ENCODE measurements around the gene SAMD14. TPM values are rescaled to one million over a fixed set of nuclear protein-coding genes. Genes with fewer than 3 reads are reported as not detected.
A peak's percentile ranks its signal among the peaks of the same experiment; 100 is the strongest.

Gene SAMD14
- total RNA-seq, 2 experiments from 2014 or later, result 0.35 to 1.1 TPM

GRCh38 chr17:50098583-50098982, 31.4 kb downstream of the SAMD14 start:
- Mint-ChIP-seq H3K4me1 (peaks cover 31% of the 10 kb centered on the region), H3K9me3 (ENCODE audit: low read depth) (no peaks in the 10 kb centered on the region), H3K27me3 (no peaks in the 10 kb centered on the region), H3K4me3 (no peak overlapping the region), H3K27ac (no peak overlapping the region), H3K36me3 (no peaks in the 10 kb centered on the region)
- ATAC-seq (no peak), DNase-seq (no peak)
- CTCF ChIA-PET, result interaction anchor here (0.9 to 6.7 kb wide), 4 partner anchors 11 to 102 kb away, joined by 3 to 35 read pairs (median 4); no protein-coding TSS in a partner anchor

DNA sequence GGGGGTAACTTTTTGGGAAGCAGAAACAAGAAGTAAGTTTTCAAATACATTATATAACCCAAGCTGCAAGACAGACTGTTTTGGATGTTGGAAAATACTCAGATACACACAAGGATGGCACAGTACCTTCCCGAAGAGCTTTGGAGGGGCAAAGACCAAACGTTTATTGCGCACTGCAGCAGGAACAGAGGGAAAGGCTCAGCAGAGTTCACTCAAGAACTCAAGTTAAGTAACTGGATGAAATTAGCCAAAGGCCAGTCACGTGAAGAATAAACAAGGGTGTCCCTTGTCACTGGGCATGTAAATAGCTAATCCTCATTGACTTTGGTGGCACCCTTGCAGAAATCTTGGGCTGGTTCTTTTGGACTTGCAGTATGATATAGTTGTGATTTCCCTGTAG, 32.0 kb downstream of the SAMD14 start:
- H3K9me3 Mint-ChIP-seq (ENCODE audit: low read depth), result no peaks in the 10 kb centered on the region
- peaks cover 31% of the 10 kb centered on the region for H3K4me1 Mint-ChIP-seq
- CTCF ChIA-PET, result interaction anchor here (0.9 to 6.7 kb wide), 5 partner anchors 10 to 104 kb away, joined by 3 to 35 read pairs (median 3); no protein-coding TSS in a partner anchor
- H3K4me3 Mint-ChIP-seq, result no peak overlapping the region
- no peak overlapping the region for H3K27ac Mint-ChIP-seq
- ATAC-seq, result no peak
- H3K27me3 Mint-ChIP-seq, result no peaks in the 10 kb centered on the region
- H3K36me3 Mint-ChIP-seq, result no peaks in the 10 kb centered on the region
- no peak for DNase-seq

GRCh38 chr17:50097455-50097854, 32.5 kb downstream of the SAMD14 start:
- CTCF ChIA-PET, result interaction anchor here (1.1 to 6.7 kb wide), 6 partner anchors 10 to 105 kb away, joined by 3 to 35 read pairs (median 4); partner anchors contain the start of gene ITGA3
- H3K27ac Mint-ChIP-seq, result no peak overlapping the region
- DNase-seq (no peak), ATAC-seq (no peak)
- peaks cover 31% of the 10 kb centered on the region for H3K4me1 Mint-ChIP-seq
- no peaks in the 10 kb centered on the region for H3K27me3 Mint-ChIP-seq
- no peaks in the 10 kb centered on the region for H3K36me3 Mint-ChIP-seq
- H3K9me3 Mint-ChIP-seq (ENCODE audit: low read depth), result no peaks in the 10 kb centered on the region
- H3K4me3 Mint-ChIP-seq, result no peak overlapping the region

DNA sequence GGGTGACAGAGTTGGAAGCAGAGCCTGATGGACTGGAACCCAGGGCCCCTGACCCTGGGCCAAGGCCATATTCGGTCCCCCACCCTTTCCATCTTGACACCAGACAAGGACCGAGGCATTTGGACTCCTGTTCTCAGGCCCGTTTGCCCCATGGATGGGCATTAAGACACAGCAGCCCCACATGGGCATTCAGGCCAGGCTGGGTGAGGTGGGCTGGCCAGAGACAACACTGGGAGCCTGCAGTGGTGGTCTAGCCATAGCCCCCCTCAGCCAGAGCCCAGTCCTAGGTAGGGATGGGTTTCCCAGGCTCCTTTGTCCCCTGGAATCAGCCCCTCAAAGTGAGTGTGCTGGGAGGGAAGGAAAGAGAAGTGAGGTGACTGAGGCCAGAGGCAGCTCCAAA, 33.2 kb downstream of the SAMD14 start:
- no peak overlapping the region for H3K4me3 Mint-ChIP-seq
- no peak for DNase-seq
- H3K27ac Mint-ChIP-seq, result peak overlapping the region; percentile 34
- no peak for ATAC-seq
- CTCF ChIA-PET, result interaction anchor here (1.1 to 6.7 kb wide), 4 partner anchors 9 to 43 kb away, joined by 3 to 35 read pairs (median 4); partner anchors contain the start of gene ITGA3
- H3K27me3 Mint-ChIP-seq, result no peaks in the 10 kb centered on the region
- peaks cover 31% of the 10 kb centered on the region for H3K4me1 Mint-ChIP-seq
- no peaks in the 10 kb centered on the region for H3K36me3 Mint-ChIP-seq
- H3K9me3 Mint-ChIP-seq (ENCODE audit: low read depth), result no peaks in the 10 kb centered on the region

DNA sequence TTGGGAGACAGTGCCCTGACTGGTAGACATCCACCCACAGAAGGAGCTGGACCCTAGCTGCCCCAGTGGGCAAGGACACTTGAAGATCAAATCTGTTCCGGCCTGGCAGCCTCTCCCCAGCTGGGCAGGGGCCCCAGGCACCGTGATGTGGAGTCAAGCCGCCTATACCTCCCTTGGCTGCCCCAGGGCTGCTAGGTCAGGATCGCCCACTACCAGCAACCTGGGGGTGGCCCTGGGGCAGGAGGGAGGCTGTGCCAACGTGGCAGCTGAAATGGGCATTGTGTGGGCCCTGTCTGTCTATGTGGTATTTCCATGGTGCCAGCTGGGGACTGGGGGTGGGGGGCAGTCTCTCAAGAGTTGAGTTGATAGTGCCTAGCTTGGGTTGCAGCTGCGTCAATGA, 33.9 kb downstream of the SAMD14 start:
- Mint-ChIP-seq H3K27ac (no peak overlapping the region), H3K27me3 (no peaks in the 10 kb centered on the region), H3K4me1 (peaks cover 31% of the 10 kb centered on the region), H3K9me3 (ENCODE audit: low read depth) (no peaks in the 10 kb centered on the region), H3K4me3 (peak overlapping the region; percentile 96), H3K36me3 (no peaks in the 10 kb centered on the region)
- DNase-seq (no peak), ATAC-seq (no peak)
- CTCF ChIA-PET, result interaction anchor here (0.7 to 6.7 kb wide), 8 partner anchors 9 to 104 kb away, joined by 3 to 35 read pairs (median 10); partner anchors contain the start of genes ITGA3 and PPP1R9B

DNA sequence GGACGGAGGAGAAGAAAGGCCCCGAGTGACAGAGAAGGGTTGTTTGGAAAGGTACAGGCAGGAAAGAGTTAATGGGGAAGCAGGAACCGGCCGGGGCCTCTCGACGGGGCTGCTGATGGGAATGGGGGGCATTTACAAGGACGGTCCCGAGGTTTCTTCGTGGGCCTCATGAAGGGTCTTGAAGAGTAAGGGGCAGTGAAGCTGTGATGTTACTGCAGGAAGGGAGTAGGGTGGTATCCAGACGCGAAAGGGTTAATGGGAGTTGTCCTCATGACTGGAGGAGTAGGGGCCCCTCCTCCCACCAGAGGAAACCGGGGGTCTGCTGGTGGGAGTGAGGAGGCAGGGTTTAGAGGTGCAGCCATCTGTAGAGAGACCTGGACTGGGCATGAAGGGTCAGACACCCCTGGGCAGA, 34.3 kb downstream of the SAMD14 start:
- DNase-seq, result no peak
- peak overlapping the region; percentile 96 for H3K4me3 Mint-ChIP-seq

GRCh38 chr17:50094753-50095619, 35.0 kb downstream of the SAMD14 start, which contains the start of gene PDK2:
PDK2 (plus strand) TSS chr17:50095351; CDS start chr17:50095436, 85 bp downstream.
- ATAC-seq (peak; percentile 96), DNase-seq (peak; percentile 98)
- Mint-ChIP-seq H3K27ac (peak within 1 kb of the TSS; percentile 91), H3K9me3 (ENCODE audit: low read depth) (no peaks in the 10 kb centered on the region), H3K4me3 (peak within 1 kb of the TSS; percentile 96), H3K27me3 (no peaks in the 10 kb centered on the region), H3K36me3 (no peaks in the 10 kb centered on the region), H3K4me1 (peaks cover 24% of the 10 kb centered on the region)
- CTCF ChIA-PET, result interaction anchor here (0.7 to 6.7 kb wide), 59 partner anchors 7 to 538 kb away, joined by 3 to 58 read pairs (median 5); partner anchors contain the start of genes ITGA3, PPP1R9B, SAMD14 and SGCA

More for the DNA sequence above, 34.3 kb downstream of the SAMD14 start:
- CTCF ChIA-PET, result interaction anchor here (1.0 to 6.7 kb wide), 6 partner anchors 8 to 104 kb away, joined by 3 to 35 read pairs (median 22); partner anchors contain the start of genes ITGA3 and PPP1R9B
- H3K27me3 Mint-ChIP-seq, result no peaks in the 10 kb centered on the region
- ATAC-seq, result no peak
- H3K4me1 Mint-ChIP-seq, result peaks cover 31% of the 10 kb centered on the region
- H3K27ac Mint-ChIP-seq, result peak overlapping the region; percentile 91
- no peaks in the 10 kb centered on the region for H3K36me3 Mint-ChIP-seq
- H3K9me3 Mint-ChIP-seq (ENCODE audit: low read depth), result no peaks in the 10 kb centered on the region

DNA sequence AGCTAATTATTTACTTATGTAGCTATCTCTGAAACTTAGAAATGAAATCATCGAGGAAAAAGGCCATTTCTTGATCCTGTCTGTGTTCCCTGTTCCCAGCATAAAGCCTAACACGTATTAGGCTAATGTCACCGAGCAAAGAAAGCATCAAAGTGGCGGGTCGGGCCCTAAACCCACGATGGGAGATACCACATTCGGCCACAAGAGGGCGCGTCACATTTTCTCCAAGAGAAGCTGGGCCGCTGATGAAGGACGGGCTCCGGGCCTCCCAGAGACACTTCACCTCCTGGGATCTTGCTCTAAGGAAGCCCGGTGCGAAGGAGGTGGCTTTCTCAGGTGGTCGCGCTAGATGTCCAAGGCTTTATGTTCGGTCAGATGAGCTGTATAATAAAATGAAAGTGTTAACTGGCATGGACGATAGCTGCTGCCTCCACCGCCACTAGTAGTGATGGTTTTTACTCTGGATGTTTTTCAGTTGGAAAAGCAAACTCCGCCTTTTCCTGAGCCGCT, 35.7 kb downstream of the SAMD14 start:
- H3K9me3 Mint-ChIP-seq (ENCODE audit: low read depth), result no peaks in the 10 kb centered on the region
- DNase-seq (peak; percentile 92), ATAC-seq (peak; percentile 43)
- H3K36me3 Mint-ChIP-seq, result no peaks in the 10 kb centered on the region
- CTCF ChIA-PET, result interaction anchor here (0.7 to 5.3 kb wide), 60 partner anchors 9 to 537 kb away, joined by 3 to 58 read pairs (median 5); partner anchors contain the start of genes ITGA3, PPP1R9B, SAMD14 and SGCA
- peak overlapping the region; percentile 96 for H3K4me3 Mint-ChIP-seq
- peaks cover 19% of the 10 kb centered on the region for H3K4me1 Mint-ChIP-seq
- H3K27me3 Mint-ChIP-seq, result no peaks in the 10 kb centered on the region
- H3K27ac Mint-ChIP-seq, result peak overlapping the region; percentile 91

- Mint-ChIP-seq H3K27ac (peak overlapping the region; percentile 91), H3K36me3 (no peaks in the 10 kb centered on the region)
- DNase-seq, result no peak
Observed at GRCh38 chr17:50093807-50094206, 36.2 kb downstream of the SAMD14 start.

DNA sequence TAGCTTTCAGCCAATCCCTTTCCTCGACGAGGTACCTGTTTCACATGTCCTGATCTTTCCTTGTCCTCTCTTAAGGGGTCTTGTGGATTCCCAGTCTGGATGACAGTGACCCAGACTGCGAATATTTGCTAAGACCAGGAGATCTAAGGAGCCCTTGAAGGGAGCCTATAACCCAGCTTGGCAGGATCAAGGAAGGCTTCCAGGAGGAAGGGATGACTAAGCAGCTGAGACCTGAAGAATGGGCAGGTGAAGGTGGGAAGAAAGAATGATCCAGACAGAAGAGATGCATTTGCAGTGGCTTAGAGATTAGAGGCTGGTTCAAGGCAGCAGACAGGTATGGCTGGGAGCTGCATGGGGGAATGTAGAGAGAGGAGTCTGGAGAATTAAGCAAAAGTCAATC, 36.7 kb downstream of the SAMD14 start:
- ATAC-seq, result no peak
- H3K27ac Mint-ChIP-seq, result no peak overlapping the region
- CTCF ChIA-PET, result interaction anchor here (0.6 to 5.3 kb wide), 15 partner anchors 10 to 526 kb away, joined by 3 to 58 read pairs (median 5); partner anchors contain the start of genes SAMD14 and SGCA
- no peak for DNase-seq
- H3K4me1 Mint-ChIP-seq, result peaks cover 17% of the 10 kb centered on the region
- H3K36me3 Mint-ChIP-seq, result no peaks in the 10 kb centered on the region
- H3K27me3 Mint-ChIP-seq, result no peaks in the 10 kb centered on the region
- no peaks in the 10 kb centered on the region for H3K9me3 Mint-ChIP-seq (ENCODE audit: low read depth)
- no peak overlapping the region for H3K4me3 Mint-ChIP-seq

More at GRCh38 chr17:50093807-50094206, 36.2 kb downstream of the SAMD14 start:
- peaks cover 19% of the 10 kb centered on the region for H3K4me1 Mint-ChIP-seq
- peak overlapping the region; percentile 96 for H3K4me3 Mint-ChIP-seq
- H3K9me3 Mint-ChIP-seq (ENCODE audit: low read depth), result no peaks in the 10 kb centered on the region
- no peaks in the 10 kb centered on the region for H3K27me3 Mint-ChIP-seq
- CTCF ChIA-PET, result interaction anchor here (0.6 to 5.3 kb wide), 55 partner anchors 9 to 536 kb away, joined by 3 to 58 read pairs (median 5); partner anchors contain the start of genes ITGA3, PPP1R9B, SAMD14 and SGCA
- ATAC-seq, result no peak

DNA sequence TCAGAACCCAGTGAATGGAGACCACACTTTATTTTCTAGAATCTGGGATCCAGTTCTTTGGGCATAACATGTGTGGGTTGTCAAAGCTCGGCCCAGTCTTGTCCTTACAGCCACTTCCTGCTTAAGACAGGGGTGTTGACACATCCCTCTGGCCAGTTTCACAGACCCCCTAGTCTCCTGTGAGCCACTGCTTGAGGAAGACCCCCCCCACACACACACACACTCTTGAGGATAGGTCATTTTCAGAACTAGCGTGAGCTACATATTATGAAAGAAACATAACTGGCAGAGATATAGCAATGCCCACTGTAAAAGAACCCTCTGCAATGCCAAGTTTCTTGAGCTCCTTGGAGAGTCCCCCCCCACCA, 38.1 kb downstream of the SAMD14 start:
- H3K4me3 Mint-ChIP-seq, result no peak overlapping the region
- H3K9me3 Mint-ChIP-seq (ENCODE audit: low read depth), result no peaks in the 10 kb centered on the region
- no peak for ATAC-seq
- H3K27ac Mint-ChIP-seq, result no peak overlapping the region
- no peak for DNase-seq
- CTCF ChIA-PET, result interaction anchor here (0.6 to 5.3 kb wide), 13 partner anchors 9 to 385 kb away, joined by 3 to 58 read pairs (median 3); no protein-coding TSS in a partner anchor
- no peaks in the 10 kb centered on the region for H3K36me3 Mint-ChIP-seq
- peaks cover 17% of the 10 kb centered on the region for H3K4me1 Mint-ChIP-seq
- H3K27me3 Mint-ChIP-seq, result no peaks in the 10 kb centered on the region

- DNase-seq (no peak), ATAC-seq (no peak)
- H3K4me1 Mint-ChIP-seq, result peaks cover 15% of the 10 kb centered on the region
- no peaks in the 10 kb centered on the region for H3K27me3 Mint-ChIP-seq
- H3K9me3 Mint-ChIP-seq (ENCODE audit: low read depth), result no peaks in the 10 kb centered on the region
- H3K27ac Mint-ChIP-seq, result no peak overlapping the region
- no peak overlapping the region for H3K4me3 Mint-ChIP-seq
- CTCF ChIA-PET, result interaction anchor here (0.9 to 5.3 kb wide), 6 partner anchors 10 to 71 kb away, joined by 3 to 58 read pairs (median 3); no protein-coding TSS in a partner anchor
- H3K36me3 Mint-ChIP-seq, result no peaks in the 10 kb centered on the region
Observed at GRCh38 chr17:50090971-50091917, 38.7 kb downstream of the SAMD14 start.
